ENCODE measurements around the gene CITED4. TPM values are rescaled to one million over a fixed set of nuclear protein-coding genes. Genes with fewer than 3 reads are reported as not detected.

CITED4 gene
- total RNA-seq, 1 experiment from 2014 or later: 7.8 TPM

GRCh38 chr1:40844887-40845878 lies 17.0 kb downstream of the CITED4 start:
- Histone ChIP-seq H3K9me3 (ENCODE audit: control insufficient read depth in 1 of 2, insufficient read depth in 1 of 2, low read depth in 1 of 2, low read length in 2 of 2) (peaks cover 0 to 8% of the 10 kb centered on the region in 2 experiments; a peak in 1 of 4 replicates), H3K9ac (ENCODE audit: low read length) (no peak overlapping the region), H2AFZ (ENCODE audit: low read depth, low read length, poor library complexity, severe bottlenecking) (no peak overlapping the region), H4K20me1 (ENCODE audit: insufficient read depth) (no peaks in the 10 kb centered on the region), H3K79me2 (ENCODE audit: insufficient read depth, low read length) (no peaks in the 10 kb centered on the region), H3K4me1 (ENCODE audit: control insufficient read depth in 1 of 2, insufficient read depth in 2 of 2, low read length in 2 of 2) (peaks cover 0 to 20% of the 10 kb centered on the region in 2 experiments; a peak in 1 of 4 replicates), H3K27ac (ENCODE audit: low read depth, low read length) (no peak overlapping the region), H3K36me3 (ENCODE audit: control insufficient read depth in 1 of 2, insufficient read depth in 2 of 2, low read length in 2 of 2) (no peaks in the 10 kb centered on the region), H3K4me3 (replicated peaks in 1 of 2; ENCODE audit: low read depth in 1 of 2, low read length in 2 of 2) (no peak overlapping the region), H3K4me2 (ENCODE audit: low read length) (no peak overlapping the region), H3K27me3 (ENCODE audit: insufficient read depth, low read length) (no peaks in the 10 kb centered on the region), H3K9me2 (ENCODE audit: insufficient read depth) (no peaks in the 10 kb centered on the region)
- intact Hi-C loops (cut with micrococcal nuclease): no loop called here
- RAD21 ChIA-PET (ENCODE audit: low non-redundant PET in 1 of 2, low total read pairs in 2 of 2, uncharacterized antibody in 2 of 2, unreplicated experiment in 2 of 2): no interaction called here
- DNase-seq (ENCODE audit: low read depth, low spot score) (no peak), ATAC-seq (no peak)
- CTCF ChIA-PET: interaction anchor here (0.9 to 1.3 kb wide), 2 partner anchors 104 to 107 kb away, joined by 3 to 4 read pairs; no protein-coding TSS in a partner anchor
- BruUV-seq (replicated peaks): no TSS peak
- TF ChIP-seq, protein P1, sequence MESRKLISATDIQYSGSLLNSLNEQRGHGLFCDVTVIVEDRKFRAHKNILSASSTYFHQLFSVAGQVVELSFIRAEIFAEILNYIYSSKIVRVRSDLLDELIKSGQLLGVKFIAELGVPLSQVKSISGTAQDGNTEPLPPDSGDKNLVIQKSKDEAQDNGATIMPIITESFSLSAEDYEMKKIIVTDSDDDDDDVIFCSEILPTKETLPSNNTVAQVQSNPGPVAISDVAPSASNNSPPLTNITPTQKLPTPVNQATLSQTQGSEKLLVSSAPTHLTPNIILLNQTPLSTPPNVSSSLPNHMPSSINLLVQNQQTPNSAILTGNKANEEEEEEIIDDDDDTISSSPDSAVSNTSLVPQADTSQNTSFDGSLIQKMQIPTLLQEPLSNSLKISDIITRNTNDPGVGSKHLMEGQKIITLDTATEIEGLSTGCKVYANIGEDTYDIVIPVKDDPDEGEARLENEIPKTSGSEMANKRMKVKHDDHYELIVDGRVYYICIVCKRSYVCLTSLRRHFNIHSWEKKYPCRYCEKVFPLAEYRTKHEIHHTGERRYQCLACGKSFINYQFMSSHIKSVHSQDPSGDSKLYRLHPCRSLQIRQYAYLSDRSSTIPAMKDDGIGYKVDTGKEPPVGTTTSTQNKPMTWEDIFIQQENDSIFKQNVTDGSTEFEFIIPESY (IDR thresholded peaks at IDR 0.05; ENCODE audit: extremely low read depth, insufficient replicate concordance, low read length): no peak
- TF ChIP-seq JUND (IDR thresholded peaks at IDR 0.05) (no peak), POLR2A (IDR thresholded peaks at IDR 0.05; ENCODE audit: borderline replicate concordance, extremely low read depth, insufficient read depth, insufficient read length) (no peak), CTCF (IDR thresholded peaks at IDR 0.05 in 2 of 3, conservative IDR thresholded peaks at IDR 0.05 in 1 of 3; ENCODE audit: borderline replicate concordance in 1 of 3, insufficient read depth in 1 of 3, low read depth in 2 of 3, low read length in 2 of 3) (no peak), EGR1 (IDR thresholded peaks at IDR 0.05; ENCODE audit: low read depth) (no peak)
- TF ChIP-seq, protein P2, sequence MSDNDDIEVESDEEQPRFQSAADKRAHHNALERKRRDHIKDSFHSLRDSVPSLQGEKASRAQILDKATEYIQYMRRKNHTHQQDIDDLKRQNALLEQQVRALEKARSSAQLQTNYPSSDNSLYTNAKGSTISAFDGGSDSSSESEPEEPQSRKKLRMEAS (IDR thresholded peaks at IDR 0.05): no peak
- POLR2A ChIA-PET: no interaction called here

Data from HCT116 (cell line).